Pons (tissue), 1 donor: ENCODE data around the gene NOTO.

Source experiments
- DNase-seq: peaks from one replicate; pipeline ENCODE4 v3.0.0-alpha.2; 2016; ENCODE audit warnings: low spot score

NOTO gene

DNA sequence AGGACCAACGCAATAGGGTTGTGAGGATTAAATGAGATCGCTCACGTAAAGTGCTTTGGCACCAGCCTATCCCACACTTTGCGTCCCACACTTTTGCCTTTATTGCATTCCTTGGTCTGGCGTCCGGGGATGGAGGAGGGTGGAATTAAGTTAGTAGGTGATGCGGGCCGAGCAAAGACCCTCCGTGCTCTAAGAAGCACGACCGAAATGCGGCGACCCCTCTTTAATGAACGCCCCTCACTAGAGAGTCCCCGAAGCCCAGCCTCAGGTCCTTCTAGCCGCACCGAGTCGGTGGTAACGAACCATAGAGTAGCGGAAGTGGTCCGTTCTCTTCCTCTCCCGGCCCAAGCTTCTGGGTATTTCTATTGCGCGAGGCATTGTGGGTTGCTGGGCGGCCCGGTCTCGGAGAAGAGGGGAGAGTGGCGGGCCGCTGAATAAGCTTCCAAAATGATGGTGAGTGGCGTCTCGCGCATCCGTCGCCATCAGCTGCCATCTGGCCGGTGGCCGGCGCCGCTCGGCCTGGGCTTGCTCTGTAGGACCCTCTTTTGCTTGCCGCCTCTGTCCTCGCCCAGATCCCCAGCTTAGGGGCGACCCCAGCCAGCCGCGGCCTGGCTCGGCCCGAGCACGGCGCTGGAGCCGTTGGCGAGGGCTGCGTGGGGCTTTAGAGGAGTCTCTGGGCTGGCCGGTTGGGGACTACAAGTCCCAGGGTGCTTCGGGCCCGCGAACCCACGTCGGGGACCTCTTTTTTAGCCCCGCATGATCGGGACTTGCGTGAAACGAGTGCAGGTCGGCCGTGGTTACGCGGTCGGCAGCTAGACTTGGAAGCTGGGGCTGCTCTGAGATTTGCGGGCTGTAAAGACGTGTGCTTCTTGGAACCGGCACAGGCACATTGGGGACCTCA, 31.8 kb downstream of the NOTO start, which contains the start of gene CCT7:
CCT7 (plus strand) TSS at position 377 of the 901 bp plus-strand sequence; CDS start at position 448, 71 bp downstream.
- peak; percentile 94 for DNase-seq

DNA sequence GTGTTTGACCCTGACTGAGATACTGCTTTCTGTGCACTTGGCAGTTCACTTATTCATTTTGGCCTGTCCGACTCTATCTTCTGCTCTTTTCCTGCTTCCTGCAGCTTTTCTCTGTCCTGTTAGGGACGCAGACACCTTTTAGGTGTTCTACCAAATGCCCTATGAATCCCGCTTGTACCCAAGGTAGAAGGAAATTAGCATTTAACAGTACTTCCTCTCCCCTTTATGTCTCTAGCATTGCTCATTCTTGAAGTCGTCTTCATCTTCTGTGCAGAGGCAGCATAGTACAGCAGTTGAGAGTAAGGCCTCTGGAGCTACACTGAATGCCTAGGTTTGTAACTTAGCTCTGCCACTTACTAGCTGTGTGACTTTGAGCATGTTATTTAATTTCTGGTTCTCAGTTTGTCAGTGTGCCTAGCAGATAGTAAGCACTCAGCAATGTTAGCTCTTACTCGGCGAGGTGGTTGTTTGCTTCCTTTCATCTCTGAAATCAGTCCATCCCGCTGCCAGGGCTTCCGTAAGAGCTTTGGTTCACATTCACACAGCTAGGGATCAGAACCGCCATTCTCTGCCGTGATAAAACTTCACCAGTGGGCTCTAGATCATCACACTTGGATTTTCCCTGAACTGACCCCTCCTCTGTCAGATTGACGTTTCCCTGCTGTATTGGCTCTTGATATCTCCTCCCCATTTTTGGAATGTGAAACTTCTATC, 33.1 kb downstream of the NOTO start:
- DNase-seq = no peak

DNA sequence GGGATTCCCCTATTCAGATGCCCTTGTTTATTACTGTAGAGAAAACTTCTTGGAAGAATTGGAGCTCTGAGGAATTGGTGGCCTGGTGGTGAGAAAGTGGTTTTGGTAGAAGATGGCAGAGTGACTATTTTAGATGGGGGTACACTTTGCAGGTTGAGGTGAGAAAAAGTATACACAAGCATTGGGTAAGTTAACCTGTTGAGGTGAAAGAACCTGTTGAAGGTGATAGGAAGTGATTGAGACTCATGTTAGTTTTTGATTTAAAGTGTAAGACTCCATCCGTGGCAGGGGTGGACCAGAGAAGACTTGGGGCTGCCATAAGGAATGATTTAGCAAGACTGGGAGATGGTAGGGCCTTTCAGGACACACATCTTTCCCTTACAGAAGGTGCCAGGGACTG, 34.8 kb downstream of the NOTO start:
- no peak for DNase-seq

DNA sequence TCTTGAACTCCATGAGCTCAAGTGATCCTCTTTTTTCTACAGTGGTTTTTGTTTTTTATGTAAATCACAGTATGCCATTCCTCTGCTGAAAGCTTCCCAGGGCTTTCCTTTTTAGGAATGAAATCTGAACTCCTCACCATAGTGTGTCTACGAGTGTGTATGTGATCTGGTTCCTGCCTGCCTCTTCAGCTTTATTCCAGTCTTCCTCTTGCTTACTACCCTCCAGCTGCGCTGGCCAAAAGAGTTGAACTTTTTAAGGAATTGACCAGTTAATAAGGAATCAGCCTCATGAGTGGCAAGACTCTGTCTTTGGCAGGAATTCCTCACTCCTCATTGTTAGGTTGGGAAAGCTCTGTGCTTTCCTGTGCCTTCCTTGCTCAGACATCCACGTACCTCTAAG, 35.8 kb downstream of the NOTO start:
- DNase-seq = no peak

DNA sequence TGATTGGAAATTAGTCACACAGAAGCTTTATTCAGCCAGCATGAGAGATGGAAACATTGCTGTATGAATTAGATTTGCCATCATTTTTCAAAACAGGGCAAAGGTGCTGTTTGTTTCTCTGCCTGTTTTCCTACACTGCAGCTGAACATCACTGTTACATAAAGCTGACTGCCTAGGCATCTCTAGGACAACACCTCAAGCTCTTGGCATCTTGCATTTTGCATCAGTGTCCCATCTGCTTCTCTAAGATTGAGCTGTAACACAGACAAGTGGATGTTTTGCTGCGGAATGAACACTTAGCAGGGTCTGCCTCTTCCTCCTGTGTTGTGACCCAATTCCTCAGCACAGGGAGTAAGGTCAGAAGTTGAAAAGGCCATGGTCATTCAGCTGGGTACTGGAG, 36.6 kb downstream of the NOTO start:
- DNase-seq = peak; percentile 40

DNA sequence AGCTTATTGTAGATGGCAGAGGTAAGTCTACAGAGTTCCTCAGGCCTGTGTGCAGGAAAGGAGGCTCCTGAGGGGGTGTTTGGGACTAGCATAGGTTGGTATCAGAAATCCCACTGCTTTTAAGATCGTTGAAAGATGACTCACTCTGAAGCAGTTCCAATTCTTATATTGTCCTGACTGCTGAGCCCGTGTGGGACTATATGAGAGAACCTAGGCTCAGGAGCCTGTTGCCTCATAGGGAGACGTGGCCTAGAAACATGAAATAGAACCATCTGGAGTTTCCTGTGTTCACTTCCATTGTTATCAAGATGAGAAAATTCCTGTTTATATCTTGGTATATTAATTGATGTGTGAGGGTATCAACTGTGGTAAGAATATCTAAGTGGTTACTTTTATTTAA, 37.4 kb downstream of the NOTO start:
- DNase-seq = no peak

DNA sequence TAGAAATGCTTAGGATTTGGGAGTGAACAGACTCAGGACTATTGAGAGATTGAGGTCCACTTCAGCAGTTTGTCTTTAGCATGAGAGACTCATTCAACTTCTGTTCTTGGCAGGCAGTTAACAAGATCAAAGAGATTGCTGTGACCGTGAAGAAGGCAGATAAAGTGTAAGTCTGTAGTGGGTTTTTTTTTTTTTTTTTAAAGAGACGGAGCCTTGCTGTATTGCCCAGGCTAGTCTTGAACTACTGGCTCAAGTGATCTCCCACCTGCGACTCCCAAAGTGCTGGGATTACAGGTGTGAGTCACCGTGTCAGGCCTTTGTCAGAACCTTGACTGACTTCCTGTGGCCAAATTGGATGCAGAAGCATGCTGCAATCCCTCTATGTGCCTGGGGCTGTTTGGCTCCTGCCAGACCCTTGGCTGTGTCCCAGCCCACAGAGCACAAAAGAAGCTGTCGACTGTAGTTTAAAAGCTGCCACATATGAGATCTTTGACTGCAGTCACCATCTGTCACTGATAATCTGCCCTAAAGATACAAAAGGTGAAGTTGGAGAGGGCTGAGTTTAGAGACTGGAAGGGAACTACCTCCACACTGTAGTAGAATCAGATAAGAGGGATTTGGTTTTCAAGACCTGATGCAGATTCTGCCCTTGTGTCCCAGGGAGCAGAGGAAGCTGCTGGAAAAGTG, 41.7 kb downstream of the NOTO start:
- DNase-seq = no peak

DNA sequence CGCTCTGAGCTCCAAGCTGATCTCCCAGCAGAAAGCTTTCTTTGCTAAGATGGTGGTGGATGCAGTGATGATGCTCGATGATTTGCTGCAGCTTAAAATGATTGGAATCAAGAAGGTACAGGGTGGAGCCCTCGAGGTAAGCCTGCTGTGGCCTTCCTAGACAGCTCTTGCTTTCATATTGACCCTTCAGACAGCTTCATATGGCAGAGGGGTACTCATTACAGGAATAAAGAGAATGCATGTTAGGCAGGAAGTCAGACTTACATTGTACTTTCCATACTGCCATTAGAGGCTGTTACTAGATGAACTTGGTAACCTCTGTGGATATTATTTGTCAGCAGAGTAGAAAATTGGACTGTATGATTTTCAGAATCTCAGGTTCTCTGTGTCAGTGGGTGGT, 42.2 kb downstream of the NOTO start:
- DNase-seq = no peak

DNA sequence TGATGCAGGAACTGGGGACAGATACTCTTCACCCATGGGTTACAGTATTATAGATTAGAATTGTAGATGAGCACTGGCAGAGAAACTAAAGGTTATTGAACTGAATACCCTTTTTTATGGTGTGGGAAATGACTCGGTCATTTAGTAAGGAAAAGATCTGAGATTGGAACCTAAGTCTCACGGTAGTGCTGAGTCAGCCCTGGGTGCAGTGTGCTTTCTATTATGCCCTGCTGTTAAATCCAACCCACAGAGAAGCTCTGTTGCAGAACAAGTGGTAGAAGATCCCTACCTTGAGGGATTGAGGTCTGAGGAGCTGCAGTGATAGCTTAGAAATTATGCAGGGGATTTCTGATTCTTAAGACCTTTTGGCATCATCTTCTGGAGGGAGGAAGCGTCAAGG, 44.5 kb downstream of the NOTO start:
- DNase-seq = no peak

DNA sequence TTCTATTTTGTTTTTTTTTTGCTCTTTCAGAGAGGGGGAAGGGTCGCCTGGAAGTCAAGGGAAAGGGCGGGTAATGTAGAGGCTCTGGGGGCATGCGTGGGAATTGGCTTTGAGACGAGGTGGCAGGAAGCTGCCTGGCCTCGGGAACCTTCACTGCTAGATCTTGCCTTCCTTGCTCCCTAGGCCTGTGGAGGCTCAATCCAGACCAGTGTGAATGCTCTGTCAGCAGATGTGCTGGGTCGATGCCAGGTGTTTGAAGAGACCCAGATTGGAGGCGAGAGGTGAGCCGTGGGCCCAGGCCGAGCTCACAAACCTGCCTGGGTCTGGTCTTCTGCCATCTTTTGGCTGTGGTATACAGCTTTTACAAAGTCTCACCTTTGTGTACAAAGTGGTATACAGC, 47.3 kb downstream of the NOTO start:
- DNase-seq = no peak

DNA sequence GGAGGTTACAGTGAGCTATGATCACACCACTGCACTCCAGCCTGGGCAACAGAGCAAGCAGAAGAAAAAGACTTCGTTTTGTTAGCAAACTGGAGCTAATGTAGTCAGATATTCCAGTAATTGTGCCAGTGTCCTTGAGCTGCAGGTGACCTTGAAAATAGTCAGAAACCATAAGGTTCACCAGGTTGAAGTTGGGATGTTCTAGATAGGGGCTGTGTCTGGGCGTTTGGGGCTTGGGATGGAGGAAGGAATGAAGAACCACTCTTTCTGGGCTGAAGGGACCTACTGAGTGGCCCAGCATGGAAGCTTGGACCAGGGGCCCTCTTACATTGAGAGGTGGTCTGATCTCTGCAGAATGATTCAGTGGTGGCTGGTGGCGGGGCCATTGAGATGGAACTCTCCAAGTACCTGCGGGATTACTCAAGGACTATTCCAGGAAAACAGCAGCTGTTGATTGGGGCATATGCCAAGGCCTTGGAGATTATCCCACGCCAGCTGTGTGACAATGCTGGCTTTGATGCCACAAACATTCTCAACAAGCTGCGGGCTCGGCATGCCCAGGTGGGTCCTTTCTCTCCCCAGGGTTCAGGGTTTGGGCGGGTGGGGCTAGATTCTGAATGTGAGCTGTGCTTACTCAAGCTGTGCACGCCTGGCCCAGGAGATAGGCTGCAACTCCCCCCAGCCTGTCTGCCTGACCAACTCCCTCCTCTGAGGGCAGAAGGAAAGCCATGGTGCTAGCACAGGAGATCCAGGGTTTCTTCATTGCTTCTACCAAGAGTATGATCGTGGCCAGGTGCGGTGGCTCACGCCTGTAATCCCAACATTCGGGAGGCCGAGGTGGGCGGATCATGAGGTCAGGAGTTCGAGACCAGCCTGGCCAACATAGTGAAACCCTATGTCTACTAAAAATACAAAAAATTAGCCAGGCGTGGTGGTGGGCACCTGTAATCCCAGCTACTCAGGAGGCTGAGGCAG, 48.8 kb downstream of the NOTO start:
- peak; percentile 37 for DNase-seq

DNA sequence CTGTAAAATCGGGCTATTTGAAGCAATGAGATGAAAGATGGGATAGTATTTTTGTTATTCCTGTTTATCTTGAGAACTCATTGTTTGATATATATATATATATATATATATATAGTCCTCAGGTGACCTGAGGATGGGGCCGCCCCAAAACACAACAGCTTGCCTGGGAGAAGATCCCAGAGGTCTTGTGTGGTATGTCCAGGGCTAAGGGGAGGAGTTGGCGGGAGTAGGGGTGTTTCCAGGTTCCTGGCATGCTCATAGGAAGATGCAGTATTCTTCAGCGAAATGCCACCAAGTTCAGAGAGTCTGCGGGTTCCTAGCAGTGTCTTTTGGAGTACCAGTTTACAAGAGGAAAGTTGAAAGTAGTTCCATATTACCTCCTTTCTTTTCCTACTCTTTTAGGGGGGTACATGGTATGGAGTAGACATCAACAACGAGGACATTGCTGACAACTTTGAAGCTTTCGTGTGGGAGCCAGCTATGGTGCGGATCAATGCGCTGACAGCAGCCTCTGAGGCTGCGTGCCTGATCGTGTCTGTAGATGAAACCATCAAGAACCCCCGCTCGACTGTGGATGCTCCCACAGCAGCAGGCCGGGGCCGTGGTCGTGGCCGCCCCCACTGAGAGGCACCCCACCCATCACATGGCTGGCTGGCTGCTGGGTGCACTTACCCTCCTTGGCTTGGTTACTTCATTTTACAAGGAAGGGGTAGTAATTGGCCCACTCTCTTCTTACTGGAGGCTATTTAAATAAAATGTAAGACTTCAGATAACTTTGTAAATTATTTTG, 50.1 kb downstream of the NOTO start:
- DNase-seq = no peak

DNA sequence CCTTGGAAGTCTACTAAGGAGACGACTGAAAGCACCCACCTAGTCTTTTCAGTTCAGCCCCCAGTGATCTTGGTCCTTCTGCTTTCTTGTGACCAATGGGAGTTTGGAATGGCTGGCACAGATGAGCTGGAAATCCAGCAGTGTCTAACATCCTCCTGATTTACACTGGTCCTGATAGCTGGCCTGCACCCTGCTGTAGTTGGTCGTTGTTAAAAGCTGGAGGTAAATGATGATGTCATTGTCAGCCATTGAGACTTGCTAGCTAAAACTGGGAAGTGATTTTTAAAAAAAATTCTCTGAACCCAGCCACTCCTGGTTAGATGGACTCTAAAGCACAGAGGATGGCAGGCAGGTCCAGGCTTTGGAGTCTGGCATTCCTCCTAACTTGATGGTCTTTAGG, 51.0 kb downstream of the NOTO start:
- no peak for DNase-seq

DNA sequence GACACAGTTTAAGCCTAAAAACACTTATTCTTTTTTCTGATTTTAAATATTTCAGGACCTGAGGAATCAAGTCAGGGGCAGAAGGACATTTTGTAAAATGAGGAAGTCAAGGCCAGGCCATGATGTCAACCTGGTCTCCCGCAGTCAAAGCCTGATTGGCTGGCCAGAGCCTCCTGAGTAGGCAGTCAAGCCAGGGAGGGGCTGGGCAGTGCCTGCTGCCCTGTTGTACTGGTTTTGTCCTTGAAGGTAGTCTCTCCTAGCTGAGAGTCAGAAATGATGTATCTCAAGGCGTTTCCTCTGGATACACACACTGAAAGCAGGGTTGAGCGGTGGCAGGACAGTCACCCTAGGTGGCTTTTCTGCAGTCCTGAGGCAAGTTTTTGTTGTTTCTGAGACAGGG, 51.5 kb downstream of the NOTO start:
- no peak for DNase-seq

DNA sequence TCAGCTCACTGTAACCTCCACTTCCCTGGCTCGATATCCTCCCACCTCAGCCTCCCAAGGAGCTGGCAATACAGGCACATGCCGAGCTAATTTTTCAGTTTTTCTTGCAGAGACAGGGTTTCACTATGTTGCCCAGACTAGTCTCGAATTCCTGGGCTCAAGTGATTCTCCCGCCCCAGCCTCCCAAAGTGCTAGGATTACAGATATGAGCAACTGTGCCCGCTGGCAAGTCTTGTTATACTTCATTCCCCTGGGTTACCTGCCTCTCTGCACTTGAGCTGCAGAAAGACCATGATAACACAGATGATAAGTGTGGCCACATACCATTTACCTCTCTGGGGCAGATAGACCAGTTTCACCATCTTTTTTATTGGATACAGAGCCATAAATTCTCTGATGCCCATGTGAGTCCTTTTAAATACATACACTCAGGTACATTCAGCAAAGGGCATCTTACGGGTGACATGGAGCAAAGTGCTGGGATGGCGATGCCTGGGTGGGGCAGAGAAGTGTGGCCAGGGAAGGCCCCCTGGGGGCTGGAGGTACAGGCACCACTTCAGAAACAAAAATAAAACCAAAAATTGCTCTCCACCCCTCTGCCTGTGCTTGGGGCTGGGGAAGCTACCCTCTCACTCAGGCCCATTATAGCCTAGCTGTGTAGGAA, 52.1 kb downstream of the NOTO start:
- no peak for DNase-seq

DNA sequence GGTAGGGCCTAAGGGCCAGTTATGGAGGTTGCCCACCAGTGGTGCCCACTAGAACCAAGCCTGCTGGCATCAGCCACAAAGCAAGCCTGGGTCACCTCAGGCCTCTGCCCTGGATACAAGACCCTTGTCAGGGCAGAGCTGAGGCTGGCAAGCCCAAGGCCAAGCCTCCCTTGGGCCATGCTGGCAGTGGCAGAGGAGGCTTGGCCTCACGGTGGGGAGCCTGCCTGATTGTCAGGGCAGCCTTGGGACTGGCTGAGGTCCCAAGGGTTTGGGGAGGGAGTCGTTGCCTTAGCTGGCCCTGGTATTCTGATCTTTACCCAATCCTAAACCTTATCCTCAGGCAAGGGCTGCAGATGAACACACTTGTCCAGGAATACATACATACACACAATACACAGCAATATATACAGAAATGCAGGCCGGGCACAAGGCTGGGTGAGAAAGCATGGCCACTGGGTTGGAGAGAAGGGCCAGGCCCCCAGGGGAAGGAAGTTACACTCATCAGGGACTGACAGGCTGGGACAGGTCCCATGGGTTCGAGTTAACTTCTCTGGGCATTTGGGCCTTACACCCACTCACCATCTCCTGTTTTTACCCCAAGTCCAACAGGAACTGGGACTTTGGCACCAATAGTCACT, 52.8 kb downstream of the NOTO start:
- DNase-seq = no peak

DNA sequence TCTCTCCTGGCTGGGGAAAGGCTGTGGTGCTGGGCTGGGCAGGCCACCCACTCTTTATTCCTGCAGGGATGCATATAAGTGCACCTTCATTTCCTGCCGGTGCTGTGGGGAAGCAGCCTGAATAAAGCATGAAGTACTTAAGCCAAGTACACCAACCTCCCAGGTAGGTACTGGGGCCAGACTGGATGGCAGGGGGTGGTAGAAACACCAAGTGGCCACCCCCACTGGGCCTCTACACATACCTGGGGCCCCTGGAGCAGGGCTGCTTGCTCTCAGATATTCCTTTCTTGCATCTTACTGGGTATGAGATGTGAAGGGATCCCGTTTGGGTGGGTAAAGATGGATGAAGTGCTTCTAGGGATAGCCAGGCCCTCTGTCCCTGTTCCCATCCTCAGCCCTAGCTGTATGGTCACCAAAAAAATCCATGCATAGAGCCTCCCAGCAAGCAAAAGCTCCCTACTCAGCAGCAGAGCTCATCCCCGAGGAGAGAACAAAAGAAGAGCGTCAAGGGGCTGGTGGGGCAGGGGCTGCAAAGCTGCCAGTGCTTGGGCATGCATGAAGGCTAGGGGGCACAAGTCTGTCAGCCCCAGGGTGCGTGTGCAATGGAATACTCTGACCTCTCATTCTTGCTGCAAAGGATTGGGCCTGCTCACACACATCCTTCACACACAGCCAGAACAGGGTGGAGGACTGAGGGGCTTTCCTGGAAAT, 53.7 kb downstream of the NOTO start:
- no peak for DNase-seq

DNA sequence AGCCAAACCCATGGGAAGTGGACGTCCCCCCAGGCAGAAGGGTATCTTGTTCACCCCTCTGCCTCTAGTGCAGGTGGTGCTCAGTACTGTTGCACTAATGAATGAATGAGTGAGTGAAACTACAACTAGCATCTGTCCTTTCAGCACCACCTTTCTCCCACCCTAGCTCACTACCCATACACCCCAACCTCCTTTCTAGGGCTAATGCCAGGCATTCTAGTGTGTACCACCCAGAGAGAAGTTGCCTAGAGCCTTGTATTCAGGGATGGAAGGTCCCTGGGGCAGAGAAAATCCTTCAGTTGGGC, 54.2 kb downstream of the NOTO start:
- no peak for DNase-seq

DNA sequence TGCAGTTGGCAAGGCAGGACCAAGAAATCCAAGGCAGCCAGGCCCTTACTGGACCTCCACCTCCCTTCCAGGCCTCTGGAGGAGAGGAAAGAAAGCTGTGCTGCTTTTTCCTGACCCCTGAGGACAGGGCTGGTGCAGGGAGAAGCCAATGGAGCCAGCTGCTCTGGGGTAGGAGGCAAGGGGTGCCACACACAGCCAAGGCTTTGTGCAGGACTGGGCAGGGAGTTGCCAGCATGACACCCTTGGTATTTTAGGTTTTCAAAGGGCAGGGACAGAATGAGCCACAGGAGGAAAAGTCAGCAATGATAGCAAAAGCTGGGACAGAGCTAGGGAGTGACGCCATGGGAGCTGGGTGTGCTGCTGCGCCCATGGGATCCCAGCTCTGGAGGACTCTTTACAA, 54.6 kb downstream of the NOTO start:
- DNase-seq = no peak
